ENCODE measurements around the gene CDKN1C. TPM values are rescaled to one million over a fixed set of nuclear protein-coding genes. Genes with fewer than 3 reads are reported as not detected.

The CDKN1C gene
- polyA plus RNA-seq, 3 donors, result 22.4 to 254 (median 109) TPM

- H3K27ac ChIP-seq (ENCODE audit: low read depth, low read length), result no peak overlapping the region
- 89 to 96% (median 93%) methylated on average over 30 of the region's 30 CpGs for WGBS, 3 donors
These were observed 39.5 kb upstream of the CDKN1C start for GRCh38 chr11:2924821-2925675.

GRCh38 chr11:2924381-2924780, 38.8 kb upstream of the CDKN1C start:
- 74 to 82% (median 81%) methylated on average over 10 of the region's 10 CpGs for WGBS, 3 donors

GRCh38 chr11:2923446-2924375, 38.1 kb upstream of the CDKN1C start:
- no peak overlapping the region for H3K27ac ChIP-seq (ENCODE audit: low read depth, low read length)
- 85 to 92% (median 90%) methylated on average over 19 to 22 of the region's 22 CpGs for WGBS, 3 donors

More at GRCh38 chr11:2924381-2924780, 38.8 kb upstream of the CDKN1C start:
- no peak overlapping the region for H3K27ac ChIP-seq (ENCODE audit: low read depth, low read length)

GRCh38 chr11:2922655-2923054, 37.1 kb upstream of the CDKN1C start:
- WGBS, 3 donors, result 79 to 93% (median 89%) methylated on average over 3 of the region's 3 CpGs

GRCh38 chr11:2921742-2922493, 36.3 kb upstream of the CDKN1C start:
- no peak overlapping the region for H3K27ac ChIP-seq (ENCODE audit: low read depth, low read length)
- 83 to 94% (median 89%) methylated on average over 19 to 27 of the region's 29 CpGs for WGBS, 3 donors

More at GRCh38 chr11:2922655-2923054, 37.1 kb upstream of the CDKN1C start:
- no peak overlapping the region for H3K27ac ChIP-seq (ENCODE audit: low read depth, low read length)

GRCh38 chr11:2921261-2921660, 35.7 kb upstream of the CDKN1C start:
- 91 to 95% (median 93%) methylated on average over 9 to 13 of the region's 16 CpGs for WGBS, 3 donors
- no peak overlapping the region for H3K27ac ChIP-seq (ENCODE audit: low read depth, low read length)

- WGBS, 3 donors, result 91 to 93% (median 93%) methylated on average over 12 of the region's 12 CpGs
- H3K27ac ChIP-seq (ENCODE audit: low read depth, low read length), result no peak overlapping the region
These were observed 34.8 kb upstream of the CDKN1C start for GRCh38 chr11:2920343-2920742.

GRCh38 chr11:2919837-2920236, 34.3 kb upstream of the CDKN1C start:
- 87 to 91% (median 91%) methylated on average over 13 of the region's 13 CpGs for WGBS, 3 donors
- no peak overlapping the region for H3K27ac ChIP-seq (ENCODE audit: low read depth, low read length)

- 92 to 95% (median 95%) methylated on average over 9 of the region's 9 CpGs for WGBS, 3 donors
- H3K27ac ChIP-seq (ENCODE audit: low read depth, low read length), result no peak overlapping the region
These were observed 33.6 kb upstream of the CDKN1C start for GRCh38 chr11:2919188-2919587.

- 83 to 88% (median 85%) methylated on average over 25 of the region's 25 CpGs for WGBS, 3 donors
These were observed 32.4 kb upstream of the CDKN1C start for GRCh38 chr11:2917842-2918490.

GRCh38 chr11:2916892-2917645, 31.5 kb upstream of the CDKN1C start:
- H3K27ac ChIP-seq (ENCODE audit: low read depth, low read length), result no peak overlapping the region
- WGBS, 3 donors, result 90 to 95% (median 93%) methylated on average over 13 to 16 of the region's 16 CpGs

More at GRCh38 chr11:2917842-2918490, 32.4 kb upstream of the CDKN1C start:
- no peak overlapping the region for H3K27ac ChIP-seq (ENCODE audit: low read depth, low read length)

GRCh38 chr11:2916114-2916891, 30.7 kb upstream of the CDKN1C start:
- H3K27ac ChIP-seq (ENCODE audit: low read depth, low read length), result no peak overlapping the region
- 85 to 90% (median 90%) methylated on average over 20 of the region's 20 CpGs for WGBS, 3 donors

- 84 to 94% (median 92%) methylated on average over 11 of the region's 11 CpGs for WGBS, 3 donors
- H3K27ac ChIP-seq (ENCODE audit: low read depth, low read length), result no peak overlapping the region
These were observed 29.9 kb upstream of the CDKN1C start for GRCh38 chr11:2915473-2915872.

- WGBS, 3 donors, result 75 to 90% (median 78%) methylated on average over 18 of the region's 18 CpGs
- no peak overlapping the region for H3K27ac ChIP-seq (ENCODE audit: low read depth, low read length)
These were observed 29.1 kb upstream of the CDKN1C start for GRCh38 chr11:2914455-2915195.

- WGBS, 3 donors, result 73 to 74% (median 74%) methylated on average over 9 of the region's 9 CpGs
- no peak overlapping the region for H3K27ac ChIP-seq (ENCODE audit: low read depth, low read length)
These were observed 28.2 kb upstream of the CDKN1C start for GRCh38 chr11:2913776-2914175.

GRCh38 chr11:2913019-2913431, 27.4 kb upstream of the CDKN1C start:
- 78 to 85% (median 81%) methylated on average over 13 of the region's 13 CpGs for WGBS, 3 donors
- H3K27ac ChIP-seq (ENCODE audit: low read depth, low read length), result no peak overlapping the region

All from adipose tissue (tissue), 3 donors.